ENCODE data around the gene PCGF3.

PCGF3 gene

GRCh38 chr4:768995-769394, 63.4 kb downstream of the PCGF3 start:
- TF ChIP-seq EGR1 (IDR thresholded peaks at IDR 0.05) (no peak), ZBTB7A (IDR thresholded peaks at IDR 0.05; ENCODE audit: low read depth) (no peak), TEAD4 (IDR thresholded peaks at IDR 0.05) (no peak), YY1 (IDR thresholded peaks at IDR 0.05; ENCODE audit: low read depth) (no peak), EP300 (IDR thresholded peaks at IDR 0.05; ENCODE audit: borderline replicate concordance) (no peak), FOXM1 (IDR thresholded peaks at IDR 0.05; ENCODE audit: borderline replicate concordance, low read depth) (no peak), CEBPB (IDR thresholded peaks at IDR 0.05) (no peak), NFIC (IDR thresholded peaks at IDR 0.05) (no peak)

DNA sequence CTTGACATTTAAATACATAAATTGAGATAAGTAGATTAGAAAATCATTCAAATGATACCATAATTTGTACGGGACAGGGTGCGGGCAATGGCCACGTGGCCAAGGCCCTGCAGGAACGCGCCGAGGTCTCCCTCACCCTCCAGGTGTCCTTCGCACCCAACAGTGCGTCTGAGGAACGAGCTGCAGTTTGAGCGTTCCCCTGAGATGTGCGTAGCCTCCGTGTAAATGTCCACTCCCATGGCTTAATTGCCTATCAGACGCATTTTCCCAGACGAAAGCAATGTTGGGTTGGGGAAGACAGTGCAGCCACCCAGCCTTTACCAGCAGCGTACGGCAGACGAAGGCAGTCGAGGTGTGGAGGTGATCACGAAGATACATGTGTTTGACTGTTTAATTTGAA, 63.9 kb downstream of the PCGF3 start:
- TF ChIP-seq TCF12 (IDR thresholded peaks at IDR 0.05; ENCODE audit: low read depth) (no peak), TEAD4 (IDR thresholded peaks at IDR 0.05) (no peak), NFIC (IDR thresholded peaks at IDR 0.05) (no peak), CEBPB (IDR thresholded peaks at IDR 0.05) (no peak), USF1 (IDR thresholded peaks at IDR 0.05) (no peak), ZBTB7A (IDR thresholded peaks at IDR 0.05; ENCODE audit: low read depth) (no peak), CREB1 (IDR thresholded peaks at IDR 0.05; ENCODE audit: low read depth) (no peak), YY1 (IDR thresholded peaks at IDR 0.05; ENCODE audit: low read depth) (no peak), TAF1 (IDR thresholded peaks at IDR 0.05; ENCODE audit: low read depth) (no peak), EGR1 (IDR thresholded peaks at IDR 0.05) (no peak), EP300 (IDR thresholded peaks at IDR 0.05; ENCODE audit: borderline replicate concordance) (no peak)
- TF ChIP-seq, protein P1, sequence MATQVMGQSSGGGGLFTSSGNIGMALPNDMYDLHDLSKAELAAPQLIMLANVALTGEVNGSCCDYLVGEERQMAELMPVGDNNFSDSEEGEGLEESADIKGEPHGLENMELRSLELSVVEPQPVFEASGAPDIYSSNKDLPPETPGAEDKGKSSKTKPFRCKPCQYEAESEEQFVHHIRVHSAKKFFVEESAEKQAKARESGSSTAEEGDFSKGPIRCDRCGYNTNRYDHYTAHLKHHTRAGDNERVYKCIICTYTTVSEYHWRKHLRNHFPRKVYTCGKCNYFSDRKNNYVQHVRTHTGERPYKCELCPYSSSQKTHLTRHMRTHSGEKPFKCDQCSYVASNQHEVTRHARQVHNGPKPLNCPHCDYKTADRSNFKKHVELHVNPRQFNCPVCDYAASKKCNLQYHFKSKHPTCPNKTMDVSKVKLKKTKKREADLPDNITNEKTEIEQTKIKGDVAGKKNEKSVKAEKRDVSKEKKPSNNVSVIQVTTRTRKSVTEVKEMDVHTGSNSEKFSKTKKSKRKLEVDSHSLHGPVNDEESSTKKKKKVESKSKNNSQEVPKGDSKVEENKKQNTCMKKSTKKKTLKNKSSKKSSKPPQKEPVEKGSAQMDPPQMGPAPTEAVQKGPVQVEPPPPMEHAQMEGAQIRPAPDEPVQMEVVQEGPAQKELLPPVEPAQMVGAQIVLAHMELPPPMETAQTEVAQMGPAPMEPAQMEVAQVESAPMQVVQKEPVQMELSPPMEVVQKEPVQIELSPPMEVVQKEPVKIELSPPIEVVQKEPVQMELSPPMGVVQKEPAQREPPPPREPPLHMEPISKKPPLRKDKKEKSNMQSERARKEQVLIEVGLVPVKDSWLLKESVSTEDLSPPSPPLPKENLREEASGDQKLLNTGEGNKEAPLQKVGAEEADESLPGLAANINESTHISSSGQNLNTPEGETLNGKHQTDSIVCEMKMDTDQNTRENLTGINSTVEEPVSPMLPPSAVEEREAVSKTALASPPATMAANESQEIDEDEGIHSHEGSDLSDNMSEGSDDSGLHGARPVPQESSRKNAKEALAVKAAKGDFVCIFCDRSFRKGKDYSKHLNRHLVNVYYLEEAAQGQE (IDR thresholded peaks at IDR 0.05; ENCODE audit: low read depth) = no peak
- TF ChIP-seq, protein P2, sequence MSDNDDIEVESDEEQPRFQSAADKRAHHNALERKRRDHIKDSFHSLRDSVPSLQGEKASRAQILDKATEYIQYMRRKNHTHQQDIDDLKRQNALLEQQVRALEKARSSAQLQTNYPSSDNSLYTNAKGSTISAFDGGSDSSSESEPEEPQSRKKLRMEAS (IDR thresholded peaks at IDR 0.05) = no peak

- TF ChIP-seq RAD21 (IDR thresholded peaks at IDR 0.05; ENCODE audit: low read depth) (no peak), EGR1 (IDR thresholded peaks at IDR 0.05) (no peak), FOXM1 (IDR thresholded peaks at IDR 0.05; ENCODE audit: borderline replicate concordance, low read depth) (no peak), CEBPB (IDR thresholded peaks at IDR 0.05) (no peak), YY1 (IDR thresholded peaks at IDR 0.05; ENCODE audit: low read depth) (no peak), NFIC (IDR thresholded peaks at IDR 0.05) (no peak), TAF1 (IDR thresholded peaks at IDR 0.05; ENCODE audit: low read depth) (no peak), USF1 (IDR thresholded peaks at IDR 0.05) (no peak), TCF12 (IDR thresholded peaks at IDR 0.05; ENCODE audit: low read depth) (no peak), CREB1 (IDR thresholded peaks at IDR 0.05; ENCODE audit: low read depth) (no peak), ZBTB7A (IDR thresholded peaks at IDR 0.05; ENCODE audit: low read depth) (no peak), EP300 (IDR thresholded peaks at IDR 0.05; ENCODE audit: borderline replicate concordance) (no peak), TEAD4 (IDR thresholded peaks at IDR 0.05) (no peak)
- TF ChIP-seq, protein P1 (IDR thresholded peaks at IDR 0.05; ENCODE audit: low read depth) = no peak
- TF ChIP-seq, protein P2 (IDR thresholded peaks at IDR 0.05) = no peak
Observed at GRCh38 chr4:770022-770421, 64.4 kb downstream of the PCGF3 start.

GRCh38 chr4:771464-771863, 65.8 kb downstream of the PCGF3 start:
- TF ChIP-seq YY1 (IDR thresholded peaks at IDR 0.05; ENCODE audit: low read depth) = no peak
- TF ChIP-seq, protein P1 (IDR thresholded peaks at IDR 0.05; ENCODE audit: low read depth) = no peak
- no peak for TF ChIP-seq ZBTB7A (IDR thresholded peaks at IDR 0.05; ENCODE audit: low read depth)
- no peak for TF ChIP-seq EGR1 (IDR thresholded peaks at IDR 0.05)
- no peak for TF ChIP-seq USF1 (IDR thresholded peaks at IDR 0.05)
- no peak for TF ChIP-seq CREB1 (IDR thresholded peaks at IDR 0.05; ENCODE audit: low read depth)
- no peak for TF ChIP-seq FOXM1 (IDR thresholded peaks at IDR 0.05; ENCODE audit: borderline replicate concordance, low read depth)
- no peak for TF ChIP-seq RAD21 (IDR thresholded peaks at IDR 0.05; ENCODE audit: low read depth)
